Stomach (tissue), 4 donors: Measurements from ENCODE around the gene RRAGD.

Experiments used
- EP300 ChIP-seq: sonication (generic); formaldehyde crosslinking; IDR thresholded peaks from one replicate; pipeline ENCODE4 v1.6.1; 2017; ENCODE audit warnings: antibody characterized with exemption
- POLR2A ChIP-seq, 4 donors: fragments of 450-650 bp; IDR thresholded peaks; one replicate each; pipeline ENCODE4 v1.6.1; 2016; ENCODE audit warnings: antibody characterized with exemption in 4 of 4, control low read depth in 2 of 4, mild to moderate bottlenecking in 1 of 4, moderate library complexity in 1 of 4
- POLR2AphosphoS5 ChIP-seq, 3 donors: sonication (generic); formaldehyde crosslinking; IDR thresholded peaks; one replicate each; pipeline ENCODE4 v1.6.1; 2016; ENCODE audit warnings: antibody characterized with exemption in 3 of 3
- TF ChIP-seq, protein P1 (sequence below), 7 experiments: fragments of 450-650 bp in 4 of 7; fragments of 200-600 bp in 3 of 7; sonication (generic) in 3 of 7; IDR thresholded peaks; one replicate each; pipeline ENCODE4 v1.5.1; 2016 to 2019; ENCODE audit warnings: antibody characterized with exemption in 7 of 7, control low read depth in 2 of 7, mild to moderate bottlenecking in 1 of 7

DNA sequence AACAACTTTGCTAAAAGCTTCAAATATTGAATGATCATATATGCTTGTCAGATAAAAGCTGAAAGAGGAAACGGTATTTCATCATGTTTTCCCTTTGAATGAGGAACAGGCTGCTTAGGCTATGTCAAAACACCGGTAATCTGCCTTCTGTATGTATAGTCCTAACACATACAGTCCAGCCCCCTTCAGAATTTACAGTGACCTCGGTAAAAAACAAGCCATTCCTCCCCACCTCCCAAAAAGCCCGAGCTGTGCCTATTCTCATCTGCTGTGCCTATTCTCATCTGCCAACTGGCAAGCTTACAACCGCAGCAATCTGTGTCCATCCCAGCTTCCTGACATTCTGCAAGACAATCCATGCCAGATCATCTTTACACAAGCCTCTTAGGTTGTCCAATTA lies 32.8 kb downstream of the RRAGD start:
- TF ChIP-seq, protein P1, sequence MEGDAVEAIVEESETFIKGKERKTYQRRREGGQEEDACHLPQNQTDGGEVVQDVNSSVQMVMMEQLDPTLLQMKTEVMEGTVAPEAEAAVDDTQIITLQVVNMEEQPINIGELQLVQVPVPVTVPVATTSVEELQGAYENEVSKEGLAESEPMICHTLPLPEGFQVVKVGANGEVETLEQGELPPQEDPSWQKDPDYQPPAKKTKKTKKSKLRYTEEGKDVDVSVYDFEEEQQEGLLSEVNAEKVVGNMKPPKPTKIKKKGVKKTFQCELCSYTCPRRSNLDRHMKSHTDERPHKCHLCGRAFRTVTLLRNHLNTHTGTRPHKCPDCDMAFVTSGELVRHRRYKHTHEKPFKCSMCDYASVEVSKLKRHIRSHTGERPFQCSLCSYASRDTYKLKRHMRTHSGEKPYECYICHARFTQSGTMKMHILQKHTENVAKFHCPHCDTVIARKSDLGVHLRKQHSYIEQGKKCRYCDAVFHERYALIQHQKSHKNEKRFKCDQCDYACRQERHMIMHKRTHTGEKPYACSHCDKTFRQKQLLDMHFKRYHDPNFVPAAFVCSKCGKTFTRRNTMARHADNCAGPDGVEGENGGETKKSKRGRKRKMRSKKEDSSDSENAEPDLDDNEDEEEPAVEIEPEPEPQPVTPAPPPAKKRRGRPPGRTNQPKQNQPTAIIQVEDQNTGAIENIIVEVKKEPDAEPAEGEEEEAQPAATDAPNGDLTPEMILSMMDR (IDR thresholded peaks at IDR 0.05): no peak
- TF ChIP-seq POLR2A (IDR thresholded peaks at IDR 0.05): no peak
- no peak for TF ChIP-seq EP300
- TF ChIP-seq POLR2AphosphoS5 (IDR thresholded peaks at IDR 0.05): no peak
